CD4-positive, alpha-beta T cell treated with Interleukin-6 at 100 ng/mL for 8 hours (primary cell): ENCODE measurements around the gene BRWD1.
A peak's percentile ranks its signal among the peaks of the same experiment; 100 is the strongest.

Experiments used
- DNase-seq: peaks from one replicate; pipeline ENCODE4 v3.0.0-alpha.2; 2020; ENCODE audit warnings: mixed read lengths, low spot score

The BRWD1 gene

DNA sequence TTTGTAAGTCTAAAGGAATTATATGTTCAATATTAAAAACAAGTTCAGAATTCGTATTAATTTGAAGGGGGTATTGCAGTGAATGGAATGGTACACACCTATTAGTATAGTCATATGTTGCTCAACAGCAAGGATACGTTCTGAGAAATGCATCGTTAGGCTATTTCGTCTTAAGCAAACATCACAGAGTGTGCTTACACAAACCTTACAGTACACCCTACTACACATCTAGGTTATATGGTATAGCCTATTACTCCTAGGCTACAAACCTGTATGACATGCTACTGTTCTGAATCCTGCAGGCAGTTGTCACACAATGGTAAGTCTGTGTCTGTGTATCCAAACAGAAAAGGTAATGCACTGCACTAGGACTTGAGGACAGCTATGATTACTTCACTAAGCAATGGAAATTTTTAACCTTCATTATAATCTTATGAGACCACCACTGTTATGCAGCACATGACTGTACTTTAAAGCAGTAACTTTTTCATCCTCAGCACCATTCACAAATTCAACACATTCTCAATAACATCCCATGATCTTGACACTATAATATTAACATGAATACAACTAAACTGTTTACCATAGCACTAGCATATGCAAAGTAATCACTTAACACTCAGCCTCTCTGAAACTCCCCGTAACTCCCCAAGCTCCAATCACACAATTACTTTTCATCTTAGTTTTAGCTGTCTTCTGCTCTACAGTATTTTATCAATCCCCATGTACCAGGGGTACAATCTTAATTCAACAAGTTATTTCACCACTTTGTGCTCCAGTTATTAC, 115.8 kb downstream of the BRWD1 start:
- no peak for DNase-seq

- DNase-seq: no peak
These were observed 116.6 kb downstream of the BRWD1 start for GRCh38 chr21:39196838-39197237.

DNA sequence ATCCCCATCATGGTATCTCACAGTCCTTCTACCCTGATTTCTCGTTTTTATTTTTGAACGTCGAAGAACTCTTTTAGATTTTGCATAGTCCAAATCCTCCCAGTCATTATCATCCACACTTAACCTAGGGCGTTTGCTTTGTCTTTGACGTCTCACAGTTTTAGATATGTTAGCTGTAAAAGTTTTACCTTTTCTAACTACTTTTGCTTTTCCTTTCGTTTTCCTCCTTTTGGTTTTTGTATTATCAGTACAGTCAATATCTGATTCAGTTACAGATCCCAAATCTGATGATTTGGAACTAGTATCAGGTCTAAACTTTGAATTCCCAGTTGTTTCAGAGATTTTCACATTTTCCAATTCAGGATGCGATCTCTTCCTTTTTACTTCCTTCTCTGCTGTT, 117.1 kb downstream of the BRWD1 start:
- DNase-seq: no peak

GRCh38 chr21:39193380-39193779, 120.1 kb downstream of the BRWD1 start:
- no peak for DNase-seq

DNA sequence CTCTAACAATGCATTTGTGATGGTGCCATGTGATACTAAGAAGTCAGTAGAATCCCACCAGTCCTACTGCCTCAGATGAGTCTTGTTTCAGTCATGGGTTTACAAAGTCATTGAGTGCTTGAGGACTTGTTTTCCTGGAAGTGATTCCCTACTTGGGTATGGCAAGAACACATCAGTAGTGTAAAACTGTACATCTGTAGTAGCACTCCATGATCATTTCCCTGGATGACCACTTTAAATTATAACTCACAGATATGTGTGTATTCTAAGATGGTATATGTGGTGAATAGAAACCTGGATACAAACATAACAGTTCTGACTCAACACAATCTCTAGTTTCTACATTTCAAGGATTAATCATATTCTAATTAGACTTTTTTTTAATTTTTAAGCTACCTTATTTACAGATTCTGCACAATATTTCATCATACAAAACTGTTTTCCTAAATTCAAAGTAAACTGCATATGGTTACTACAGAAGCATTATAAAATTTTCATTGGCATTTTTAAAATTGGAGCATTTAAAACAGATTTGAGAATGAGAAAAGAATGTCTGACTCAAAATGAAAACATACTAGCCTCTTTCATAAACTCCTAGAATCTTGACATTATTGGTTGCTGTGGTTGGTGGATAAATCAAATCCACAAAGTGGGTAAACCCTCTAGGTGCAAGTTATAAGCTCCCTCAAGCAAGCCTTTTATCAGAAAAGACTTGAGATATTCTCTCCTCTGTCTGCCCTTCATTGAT, 123.4 kb downstream of the BRWD1 start:
- no peak for DNase-seq

DNA sequence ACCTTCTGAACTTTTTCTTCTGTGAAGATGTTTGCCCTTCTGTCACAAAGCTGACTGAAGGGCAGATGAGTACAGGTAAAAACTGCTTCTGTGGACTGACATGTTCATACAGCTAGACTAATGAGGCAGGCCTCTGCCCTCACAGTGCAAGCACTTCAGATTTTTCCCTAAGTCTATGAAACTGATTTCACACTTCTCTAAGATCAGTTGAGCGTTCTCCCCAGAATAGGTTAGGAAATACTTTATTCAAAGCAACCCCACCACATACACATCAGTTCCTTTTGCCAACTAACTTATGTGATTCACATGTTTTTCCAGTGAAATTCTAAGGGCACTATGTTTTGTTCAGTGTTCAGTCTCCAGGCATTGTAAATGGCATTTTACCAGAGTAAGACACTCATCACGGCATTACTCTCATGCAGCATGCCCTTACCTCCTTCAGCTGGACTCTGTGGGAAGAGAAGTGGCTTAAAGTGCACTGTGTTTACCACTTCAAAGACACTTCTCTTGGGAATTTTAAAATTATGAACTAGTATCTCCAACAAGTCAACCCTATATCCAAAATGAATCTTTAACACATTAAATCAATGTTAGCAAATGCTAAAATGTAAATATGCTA, 124.8 kb downstream of the BRWD1 start:
- DNase-seq: no peak

GRCh38 chr21:39187141-39187540, 126.3 kb downstream of the BRWD1 start:
- no peak for DNase-seq

DNA sequence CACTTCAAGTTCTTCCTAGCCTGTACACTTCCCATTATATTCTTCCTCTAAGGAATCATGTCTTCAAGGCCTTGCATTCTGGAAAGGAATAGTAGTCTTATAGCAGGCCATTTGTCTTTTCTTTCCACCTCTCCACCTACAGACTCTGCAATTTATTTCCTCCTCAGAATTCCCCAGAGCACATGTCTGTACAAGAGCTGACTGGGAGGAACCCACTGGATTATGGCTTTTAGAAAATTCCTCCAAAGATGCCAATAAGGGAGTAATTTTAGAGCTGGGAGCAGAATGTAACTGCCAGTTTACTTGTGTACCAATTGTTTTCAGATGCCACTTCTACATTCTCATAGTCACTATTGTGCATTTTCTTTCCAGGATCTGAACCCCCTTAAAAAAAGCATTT, 126.8 kb downstream of the BRWD1 start:
- DNase-seq: no peak

DNA sequence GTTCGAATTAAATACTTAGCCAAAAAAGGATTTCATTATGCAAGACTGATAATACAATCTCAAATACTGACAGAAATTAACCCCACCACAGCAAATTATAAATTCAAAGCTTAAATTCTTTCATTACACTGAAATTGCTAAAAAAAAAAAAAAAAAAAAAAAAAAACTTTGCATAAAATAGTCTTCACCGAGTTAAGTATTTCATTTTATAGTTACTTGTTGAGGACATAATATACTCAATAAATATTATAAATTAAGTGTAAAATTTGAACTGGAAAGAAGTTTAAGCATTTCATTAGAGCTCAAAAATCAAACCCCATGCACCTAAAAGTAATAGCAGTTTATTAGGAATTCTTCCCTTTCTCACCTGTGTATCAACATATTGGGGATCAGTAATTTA, 128.3 kb downstream of the BRWD1 start:
- DNase-seq: no peak

- no peak for DNase-seq
These were observed 129.1 kb downstream of the BRWD1 start for GRCh38 chr21:39184050-39184980.

DNA sequence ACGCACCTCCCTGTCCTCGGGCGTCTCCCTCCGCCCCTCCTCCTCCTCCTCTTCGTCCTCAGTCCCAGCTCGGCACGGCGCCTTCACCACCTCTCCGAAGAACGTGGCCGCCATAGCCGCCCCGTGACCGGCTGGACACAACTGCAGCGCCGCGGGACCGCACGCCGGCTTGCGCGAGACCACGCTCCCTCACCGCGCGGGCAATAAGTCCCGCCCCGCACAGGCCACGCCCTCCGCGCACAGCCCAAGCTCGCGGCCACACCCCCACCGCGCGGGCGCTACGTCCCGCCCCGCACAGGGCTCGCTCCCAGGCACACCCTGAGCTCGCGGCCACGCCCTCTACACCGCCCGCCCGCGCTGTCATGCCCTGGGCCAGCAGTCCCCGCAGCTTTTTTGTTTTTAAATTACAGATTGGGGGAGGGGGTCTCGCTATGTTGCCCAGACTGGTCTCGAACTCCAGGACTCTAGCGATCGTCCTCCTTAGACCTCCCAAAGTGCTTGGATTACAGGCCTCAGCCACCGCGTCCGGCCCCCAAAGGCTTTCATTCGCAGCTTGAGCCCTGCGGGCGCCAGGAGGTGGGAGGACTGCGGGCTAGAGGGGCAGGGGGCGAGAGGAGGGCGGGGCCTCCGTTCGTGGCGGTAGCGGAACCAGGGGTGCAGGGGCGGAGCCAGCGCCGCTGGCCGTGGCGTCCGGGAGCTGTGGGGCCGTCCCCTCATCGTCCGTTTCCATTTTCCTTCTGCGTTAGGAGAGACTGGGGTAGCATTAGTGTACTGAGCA, 130.0 kb downstream of the BRWD1 start, which contains the start of gene PSMG1:
Gene PSMG1 (minus strand): TSS at position 180 of the 778 bp plus-strand sequence. CDS start 66 bp downstream, at position 114.
- peak; percentile 92 for DNase-seq

DNA sequence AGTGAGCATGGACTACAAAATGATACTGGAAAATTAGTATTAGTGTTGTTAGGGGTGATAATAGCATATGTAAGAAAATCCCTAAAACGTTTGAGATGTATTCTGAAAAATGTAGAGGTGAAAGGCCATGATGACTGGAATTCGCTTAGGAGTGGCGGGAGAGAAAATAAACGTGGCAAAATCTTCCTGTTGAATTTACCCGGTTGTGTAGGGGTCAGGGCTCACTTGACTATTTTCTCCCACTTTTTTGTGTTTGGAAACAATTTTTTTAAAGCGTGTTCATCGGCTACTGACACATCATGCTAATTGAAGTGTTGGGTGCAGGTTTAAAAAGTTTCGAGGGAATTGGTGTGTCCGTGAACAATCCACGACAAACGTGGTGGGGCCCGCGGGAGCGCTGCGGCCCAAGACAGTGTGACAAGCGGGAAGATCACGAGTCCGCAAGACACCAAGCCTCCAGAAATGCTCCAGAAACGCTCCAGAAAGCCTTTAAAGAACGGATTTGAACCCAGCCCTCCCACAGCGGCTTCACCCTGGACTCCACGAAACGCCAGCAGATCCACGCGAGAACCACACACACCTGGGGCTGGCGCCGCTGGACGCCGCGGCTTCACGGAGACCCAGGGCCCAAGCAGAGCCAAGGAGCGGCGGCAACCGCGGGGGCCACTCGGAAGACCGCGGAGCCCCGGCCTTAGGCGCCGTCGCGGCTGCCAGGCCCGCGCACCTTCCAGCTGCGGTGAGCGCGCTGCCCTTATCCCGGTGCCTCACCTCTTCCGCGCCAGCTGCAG, 130.8 kb downstream of the BRWD1 start:
- DNase-seq: no peak

GRCh38 chr21:39182016-39182415, 131.4 kb downstream of the BRWD1 start:
- no peak for DNase-seq

- no peak for DNase-seq
These were observed 132.1 kb downstream of the BRWD1 start for GRCh38 chr21:39181205-39181818.

DNA sequence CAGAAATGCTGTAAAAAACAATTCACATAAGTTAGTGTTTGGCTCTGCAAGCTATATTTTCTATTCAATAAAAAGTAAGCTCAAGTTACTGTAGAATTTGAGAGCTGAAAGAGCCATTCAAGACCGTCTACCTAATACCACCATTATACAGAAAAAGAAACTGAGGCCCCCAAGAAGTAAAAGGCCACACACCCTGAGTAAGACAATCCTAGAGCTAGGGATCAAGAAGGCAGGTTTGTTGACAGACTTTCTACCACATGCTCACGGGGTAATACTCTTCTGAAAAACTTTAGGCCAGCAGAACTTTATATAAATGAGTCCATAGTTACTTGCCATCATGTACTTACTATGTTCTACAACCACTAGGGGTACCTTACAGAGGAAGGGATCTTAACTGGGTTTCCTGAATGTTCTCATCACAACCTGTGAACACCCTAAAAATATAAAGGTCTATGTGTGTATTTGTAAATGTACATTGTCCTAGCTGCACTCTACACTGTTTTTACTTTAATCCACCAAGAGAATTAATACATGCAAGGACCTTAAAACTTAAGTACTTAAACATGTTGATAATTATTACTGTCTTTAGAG, 132.9 kb downstream of the BRWD1 start:
- peak; percentile 15 for DNase-seq

DNA sequence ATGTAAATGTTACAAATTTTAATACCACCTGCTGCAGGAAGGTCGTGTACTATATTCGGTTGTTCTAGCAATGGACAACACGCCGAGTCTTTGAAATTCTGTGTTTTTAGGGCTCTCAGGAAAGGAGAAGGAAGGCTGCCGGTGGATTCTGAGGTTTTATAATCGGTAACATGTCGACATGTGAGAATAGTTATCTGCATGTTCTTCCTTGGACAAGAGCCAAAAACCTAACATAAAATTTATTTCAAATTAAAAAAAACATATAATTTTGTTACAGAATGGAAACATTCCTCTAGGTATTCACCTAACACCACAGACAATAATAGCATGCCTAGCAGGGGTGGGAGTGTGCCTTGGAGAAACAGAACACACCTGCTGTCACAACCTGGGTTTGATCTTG, 135.0 kb downstream of the BRWD1 start:
- no peak for DNase-seq

- no peak for DNase-seq
These were observed 137.1 kb downstream of the BRWD1 start for GRCh38 chr21:39176271-39176709.

DNA sequence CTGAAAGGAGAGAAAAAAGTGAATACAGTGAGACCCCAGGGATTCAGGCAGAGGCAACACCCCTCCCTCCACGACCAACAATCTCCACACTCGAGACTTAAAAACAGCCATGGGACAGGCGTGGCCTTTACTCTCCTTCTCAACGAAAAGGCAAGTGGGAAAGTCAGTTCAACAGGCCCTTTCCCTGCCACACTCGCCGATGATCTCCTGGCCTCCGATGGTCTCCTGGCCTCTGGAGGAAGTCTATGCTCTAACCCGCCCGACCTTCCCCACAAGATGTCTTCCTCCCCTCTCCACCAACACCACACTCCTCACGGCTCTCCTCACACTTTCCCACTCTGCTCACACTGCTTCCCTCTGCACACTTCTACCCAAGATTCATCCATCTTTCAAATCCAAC, 137.8 kb downstream of the BRWD1 start:
- DNase-seq: no peak

- no peak for DNase-seq
These were observed 138.3 kb downstream of the BRWD1 start for GRCh38 chr21:39175154-39175553.
